DND-41 (cell line): Measurements from ENCODE around the gene STARD13.

ENCODE experiments used
- ATAC-seq: fragments of 200-7000 bp; cut with Tn5 transposase; 3 replicates; pipeline ENCODE4 v1.9.1; 2021; ENCODE audit warnings: low read depth; ENCODE audit not compliant: insufficient read depth
- DNase-seq: peaks from one replicate; pipeline ENCODE4 v3.0.0-alpha.2; 2020
- H2AFZ ChIP-seq: 2 replicates; pipeline ENCODE4 v1.6.0; 2012; ENCODE audit warnings: low read depth, low read length
- H3K27ac ChIP-seq: 2 replicates; pipeline ENCODE4 v1.5.1; 2012; ENCODE audit warnings: low read length, inconsistent platforms
- H3K27me3 ChIP-seq: fragments of 200-600 bp; sonication (generic); 2 replicates; pipeline ENCODE4 v1.6.0; 2012; ENCODE audit warnings: low read length, mild to moderate bottlenecking, inconsistent platforms; ENCODE audit not compliant: insufficient read depth, poor library complexity
- H3K36me3 ChIP-seq: 2 replicates; pipeline ENCODE4 v1.5.1; 2012; ENCODE audit warnings: low read length, inconsistent platforms; ENCODE audit not compliant: insufficient read depth
- H3K4me1 ChIP-seq: 2 replicates; pipeline ENCODE4 v1.5.1; 2012; ENCODE audit warnings: mild to moderate bottlenecking, low read length; ENCODE audit not compliant: insufficient read depth
- H3K4me2 ChIP-seq: 2 replicates; pipeline ENCODE4 v1.6.0; 2012; ENCODE audit warnings: mild to moderate bottlenecking, moderate library complexity, low read length, inconsistent platforms; ENCODE audit not compliant: insufficient read depth
- H3K4me3 ChIP-seq, 2 experiments: fragments of 200-600 bp in 1 of 2; shearing (Covaris generic) in 1 of 2; 2 replicates each; pipeline ENCODE4 v1.5.1; 2012 to 2016; ENCODE audit warnings: inconsistent platforms in 2 of 2, low read length in 2 of 2, mild to moderate bottlenecking in 2 of 2, low read depth in 1 of 2, moderate library complexity in 1 of 2
- H3K79me2 ChIP-seq: 2 replicates; pipeline ENCODE4 v1.6.0; 2012; ENCODE audit warnings: low read length, inconsistent platforms; ENCODE audit not compliant: insufficient read depth
- H3K9ac ChIP-seq: 2 replicates; pipeline ENCODE4 v1.6.0; 2012; ENCODE audit warnings: low read depth, mild to moderate bottlenecking, inconsistent platforms, low read length, moderate library complexity
- H3K9me3 ChIP-seq: 2 replicates; pipeline ENCODE4 v1.5.1; 2012; ENCODE audit warnings: low read length, moderate library complexity, mild to moderate bottlenecking, inconsistent platforms; ENCODE audit not compliant: insufficient read depth, severe bottlenecking
- H4K20me1 ChIP-seq: 2 replicates; pipeline ENCODE4 v1.6.0; 2012; ENCODE audit warnings: low read length; ENCODE audit not compliant: insufficient read depth
- CTCF ChIP-seq: IDR thresholded peaks from 2 replicates; pipeline ENCODE4 v1.5.1; 2012; ENCODE audit warnings: borderline replicate concordance, low read length, moderate library complexity, mild to moderate bottlenecking; ENCODE audit not compliant: poor library complexity, severe bottlenecking; ENCODE audit errors: extremely low read depth
- EZH2 ChIP-seq: IDR thresholded peaks from 3 replicates; pipeline ENCODE4 v1.6.1; 2012; ENCODE audit warnings: borderline replicate concordance, low read depth, mild to moderate bottlenecking, moderate library complexity, low read length, inconsistent platforms; ENCODE audit not compliant: severe bottlenecking

STARD13 gene

DNA sequence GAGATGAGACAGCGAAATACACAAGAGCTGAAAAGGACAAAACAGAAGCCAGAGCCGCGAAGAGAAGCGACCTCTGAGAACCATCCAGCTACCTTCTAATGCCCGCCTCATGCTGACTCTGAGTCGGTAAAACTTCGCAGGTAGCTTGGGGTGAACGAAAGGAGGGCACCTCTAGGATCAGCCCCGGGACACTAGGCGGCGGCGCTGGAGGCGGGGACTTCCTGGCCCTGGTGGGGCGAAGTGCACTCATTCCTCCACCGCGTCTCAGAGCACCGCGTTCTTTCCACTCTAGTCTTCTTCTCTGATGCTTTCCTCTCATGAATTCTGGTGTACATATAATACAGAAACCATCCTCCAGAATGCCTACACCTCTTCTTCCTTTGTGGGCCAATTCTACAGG, 219.2 kb downstream of the STARD13 start:
- H3K36me3 ChIP-seq = no peaks in the 10 kb centered on the region
- H3K4me3 ChIP-seq = no peak overlapping the region
- H3K9me3 ChIP-seq = peaks cover 3% of the 10 kb centered on the region
- no peak overlapping the region for H3K27ac ChIP-seq
- no peaks in the 10 kb centered on the region for H3K4me1 ChIP-seq
- no peak overlapping the region for H3K4me2 ChIP-seq
- TF ChIP-seq EZH2 = no peak
- TF ChIP-seq CTCF = no peak
- no peaks in the 10 kb centered on the region for H3K79me2 ChIP-seq
- no peak overlapping the region for H3K9ac ChIP-seq
- H2AFZ ChIP-seq = no peak overlapping the region
- DNase-seq = no peak
- H4K20me1 ChIP-seq = no peaks in the 10 kb centered on the region
- ATAC-seq = no peak
- H3K27me3 ChIP-seq = no peaks in the 10 kb centered on the region

- peaks cover 4% of the 10 kb centered on the region for H3K9me3 ChIP-seq
- ATAC-seq = no peak
- H3K36me3 ChIP-seq = no peaks in the 10 kb centered on the region
- H3K4me2 ChIP-seq = no peak overlapping the region
- no peaks in the 10 kb centered on the region for H3K27me3 ChIP-seq
- no peak overlapping the region for H3K27ac ChIP-seq
- no peaks in the 10 kb centered on the region for H3K79me2 ChIP-seq
- DNase-seq = no peak
- TF ChIP-seq CTCF (no peak), EZH2 (no peak)
- no peaks in the 10 kb centered on the region for H3K4me1 ChIP-seq
- H3K4me3 ChIP-seq = no peak overlapping the region
- no peak overlapping the region for H2AFZ ChIP-seq
- H3K9ac ChIP-seq = no peak overlapping the region
- no peaks in the 10 kb centered on the region for H4K20me1 ChIP-seq
Observed at GRCh38 chr13:33060815-33061214, 224.7 kb downstream of the STARD13 start.

DNA sequence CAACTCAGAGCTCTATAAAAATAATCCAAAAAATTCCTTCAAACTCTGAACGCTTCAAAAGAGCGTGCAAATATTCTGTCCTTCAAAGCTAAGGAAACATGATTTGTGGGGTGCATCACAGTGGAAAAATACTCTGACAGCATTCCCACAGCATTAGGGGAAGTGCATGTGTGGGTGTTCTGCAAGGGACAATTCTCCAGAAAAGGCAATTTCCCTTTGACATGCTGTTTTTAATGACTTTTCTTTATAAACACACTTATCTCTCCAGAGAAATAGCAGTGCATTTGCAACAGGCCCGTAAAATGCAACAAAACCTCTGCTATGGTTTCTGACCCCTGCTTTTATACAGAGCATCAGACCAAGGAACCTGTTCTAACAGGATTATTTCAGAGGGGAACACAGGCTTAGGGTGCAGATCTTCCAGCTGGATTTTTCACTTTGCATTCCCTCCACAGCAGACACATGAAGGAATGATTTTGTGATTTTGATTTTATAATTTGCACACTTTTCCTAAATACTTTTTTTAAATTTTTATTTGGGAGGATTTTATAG, 226.7 kb downstream of the STARD13 start:
- DNase-seq (no peak), ATAC-seq (no peak)
- no peak for TF ChIP-seq CTCF
- TF ChIP-seq EZH2 = no peak
- Histone ChIP-seq H3K4me1 (no peaks in the 10 kb centered on the region), H3K27me3 (no peaks in the 10 kb centered on the region), H2AFZ (no peak overlapping the region), H3K79me2 (no peaks in the 10 kb centered on the region), H3K4me2 (no peak overlapping the region), H3K27ac (no peak overlapping the region), H4K20me1 (no peaks in the 10 kb centered on the region), H3K36me3 (no peaks in the 10 kb centered on the region), H3K9ac (no peak overlapping the region), H3K4me3 (no peak overlapping the region), H3K9me3 (peaks cover 4% of the 10 kb centered on the region)
